Colonic mucosa (tissue), 4 donors: ENCODE data around the gene SLC22A2. TPM values are rescaled to one million over a fixed set of nuclear protein-coding genes. Genes with fewer than 3 reads are reported as not detected.

ENCODE experiments used
- DNase-seq: peaks from one replicate; pipeline ENCODE4 v3.0.0-alpha.2; 2020
- H3K27ac ChIP-seq: fragments of 200-600 bp; one replicate; pipeline ENCODE4 v1.8.0; 2021
- H3K27me3 ChIP-seq: fragments of 200-600 bp; one replicate; pipeline ENCODE4 v1.8.0; 2021
- H3K36me3 ChIP-seq: fragments of 200-600 bp; one replicate; pipeline ENCODE4 v1.8.0; 2021
- H3K4me1 ChIP-seq: fragments of 200-600 bp; one replicate; pipeline ENCODE4 v1.8.0; 2021; ENCODE audit warnings: mild to moderate bottlenecking
- H3K4me3 ChIP-seq: fragments of 200-600 bp; one replicate; pipeline ENCODE4 v1.8.0; 2021
- H3K9ac ChIP-seq, 2 donors: one replicate each; pipeline ENCODE4 v1.7.0; 2013; ENCODE audit warnings: control low read depth in 2 of 2, low read depth in 2 of 2, low read length in 2 of 2
- H3K9me3 ChIP-seq: fragments of 200-600 bp; one replicate; pipeline ENCODE4 v1.8.0; 2021
- intact Hi-C: fragments of 100-400 bp; cut with DNase I; formaldehyde crosslinking; loops from one replicate; pipeline ENCODE4 v1.14.1; 2022
- total RNA-seq, 2 donors: library from RNA; stranded (reverse); fragmentation: NEBNext Ultra II Directional in 1 of 2; extraction: Animal tissue kit (Norgen Biotek cat#: 25700) in 1 of 2; gene quantifications; one replicate each; pipeline ENCODE4 v1.2.1, GENCODE V29; 2021
- TF ChIP-seq, protein P1 (sequence below): fragments of 200-600 bp; IDR thresholded peaks from one replicate; pipeline ENCODE4 v1.8.0; 2022; ENCODE audit warnings: antibody characterized with exemption, mild to moderate bottlenecking
- donor health status: healthy.
- donor health status: DM: no; HTN: no; CAD: no.
- donor health status: DM: no; HTN: no; CAD: no.

The SLC22A2 gene
- total RNA-seq, 2 donors from 2014 or later: not detected

GRCh38 chr6:160269771-160270170 lies 11.2 kb upstream of the SLC22A2 start:
- intact Hi-C loops: no loop called here
- Histone ChIP-seq H3K36me3 (no peaks in the 10 kb centered on the region), H3K27ac (no peak overlapping the region), H3K4me3 (no peak overlapping the region), H3K9ac (no peak overlapping the region), H3K27me3 (no peaks in the 10 kb centered on the region), H3K4me1 (no peaks in the 10 kb centered on the region), H3K9me3 (no peaks in the 10 kb centered on the region)
- TF ChIP-seq, protein P1, sequence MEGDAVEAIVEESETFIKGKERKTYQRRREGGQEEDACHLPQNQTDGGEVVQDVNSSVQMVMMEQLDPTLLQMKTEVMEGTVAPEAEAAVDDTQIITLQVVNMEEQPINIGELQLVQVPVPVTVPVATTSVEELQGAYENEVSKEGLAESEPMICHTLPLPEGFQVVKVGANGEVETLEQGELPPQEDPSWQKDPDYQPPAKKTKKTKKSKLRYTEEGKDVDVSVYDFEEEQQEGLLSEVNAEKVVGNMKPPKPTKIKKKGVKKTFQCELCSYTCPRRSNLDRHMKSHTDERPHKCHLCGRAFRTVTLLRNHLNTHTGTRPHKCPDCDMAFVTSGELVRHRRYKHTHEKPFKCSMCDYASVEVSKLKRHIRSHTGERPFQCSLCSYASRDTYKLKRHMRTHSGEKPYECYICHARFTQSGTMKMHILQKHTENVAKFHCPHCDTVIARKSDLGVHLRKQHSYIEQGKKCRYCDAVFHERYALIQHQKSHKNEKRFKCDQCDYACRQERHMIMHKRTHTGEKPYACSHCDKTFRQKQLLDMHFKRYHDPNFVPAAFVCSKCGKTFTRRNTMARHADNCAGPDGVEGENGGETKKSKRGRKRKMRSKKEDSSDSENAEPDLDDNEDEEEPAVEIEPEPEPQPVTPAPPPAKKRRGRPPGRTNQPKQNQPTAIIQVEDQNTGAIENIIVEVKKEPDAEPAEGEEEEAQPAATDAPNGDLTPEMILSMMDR: no peak
- no peak for DNase-seq

- H3K27ac ChIP-seq: no peak overlapping the region
- no peak overlapping the region for H3K4me3 ChIP-seq
- TF ChIP-seq, protein P1: no peak
- H3K36me3 ChIP-seq: no peaks in the 10 kb centered on the region
- intact Hi-C loops: no loop called here
- no peaks in the 10 kb centered on the region for H3K27me3 ChIP-seq
- H3K9me3 ChIP-seq: no peaks in the 10 kb centered on the region
- no peaks in the 10 kb centered on the region for H3K4me1 ChIP-seq
- H3K9ac ChIP-seq: no peak overlapping the region
- no peak for DNase-seq
Observed at GRCh38 chr6:160269023-160269521, 10.5 kb upstream of the SLC22A2 start.

- Histone ChIP-seq H3K9ac (no peak overlapping the region), H3K36me3 (no peaks in the 10 kb centered on the region), H3K27ac (no peak overlapping the region), H3K27me3 (no peaks in the 10 kb centered on the region), H3K4me3 (no peak overlapping the region), H3K4me1 (no peaks in the 10 kb centered on the region), H3K9me3 (no peaks in the 10 kb centered on the region)
- DNase-seq: no peak
- intact Hi-C loops: no loop called here
- TF ChIP-seq, protein P1: no peak
Observed at GRCh38 chr6:160267102-160267501, 8.5 kb upstream of the SLC22A2 start.

DNA sequence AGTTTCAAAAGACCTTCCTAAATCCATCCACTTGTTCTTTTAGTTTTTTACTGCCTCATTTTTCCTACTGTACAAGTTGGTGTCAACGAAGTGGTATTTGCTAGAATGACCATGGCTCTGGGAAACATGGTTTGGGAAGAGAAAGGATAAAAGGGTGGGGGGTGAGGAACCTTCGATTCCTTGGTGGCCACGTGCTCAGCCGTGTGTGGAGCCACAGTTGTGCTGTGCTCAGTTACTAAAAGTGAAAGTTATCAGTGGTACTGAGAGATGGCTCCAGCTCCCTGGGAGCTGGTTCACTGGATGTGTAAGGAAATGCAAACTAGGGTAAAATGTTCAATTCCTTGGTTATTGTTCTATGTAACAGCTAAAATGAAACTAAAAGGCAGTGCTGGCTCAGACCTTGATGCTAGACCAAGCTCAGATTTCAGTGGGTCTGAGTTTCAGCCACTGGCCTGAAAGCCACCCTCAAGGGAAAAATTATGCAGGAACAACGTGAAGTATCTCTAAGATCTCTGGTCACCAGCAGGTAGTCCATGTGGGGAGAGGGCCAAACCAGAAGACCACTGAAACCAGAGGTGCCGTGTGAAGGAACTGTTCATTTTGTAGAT lies 7.4 kb upstream of the SLC22A2 start:
- Histone ChIP-seq H3K4me1 (no peaks in the 10 kb centered on the region), H3K36me3 (no peaks in the 10 kb centered on the region), H3K9me3 (no peaks in the 10 kb centered on the region), H3K9ac (no peak overlapping the region), H3K4me3 (no peak overlapping the region), H3K27me3 (no peaks in the 10 kb centered on the region), H3K27ac (no peak overlapping the region)
- intact Hi-C loops: no loop called here
- DNase-seq: no peak
- TF ChIP-seq, protein P1: no peak

- H3K27ac ChIP-seq: peak overlapping the region; percentile 60
- TF ChIP-seq, protein P1: no peak
- no peaks in the 10 kb centered on the region for H3K36me3 ChIP-seq
- no peak overlapping the region for H3K9ac ChIP-seq
- intact Hi-C loops: no loop called here
- no peak for DNase-seq
- H3K9me3 ChIP-seq: no peaks in the 10 kb centered on the region
- no peaks in the 10 kb centered on the region for H3K27me3 ChIP-seq
- H3K4me3 ChIP-seq: no peak overlapping the region
- H3K4me1 ChIP-seq: no peaks in the 10 kb centered on the region
Observed at GRCh38 chr6:160264061-160264612, 5.5 kb upstream of the SLC22A2 start.
